ENCODE results near the gene UPK3BL2. TPM values are rescaled to one million over a fixed set of nuclear protein-coding genes. Genes with fewer than 3 reads are reported as not detected.
A peak's percentile ranks its signal among the peaks of the same experiment; 100 is the strongest.
"Not testable (repeated sequence)": the region's sequence is repeated elsewhere in the genome, so short reads cannot be mapped to it uniquely, and the experiment has no call there.

Gene UPK3BL2
- total RNA-seq, 2 experiments from 2014 or later: 115 to 122 TPM

DNA sequence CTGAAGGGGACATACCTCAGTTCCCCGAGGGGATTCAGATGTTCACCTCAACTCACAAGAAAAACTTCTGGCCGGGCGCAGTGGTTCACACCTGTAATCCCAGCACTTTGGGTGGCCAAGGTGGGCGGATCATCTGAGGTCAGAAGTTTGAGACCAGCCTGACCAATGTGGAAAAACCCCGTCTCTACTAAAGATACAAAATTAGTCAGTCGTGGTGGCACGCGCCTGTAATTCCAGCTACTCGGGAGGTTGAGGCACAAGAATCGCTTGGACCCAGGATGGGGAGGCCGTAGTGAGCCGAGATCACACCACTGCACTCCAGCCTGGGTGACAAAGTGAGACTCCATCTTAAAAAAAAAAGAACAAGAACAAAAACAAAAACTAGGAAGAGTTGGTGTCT lies 1.8 kb upstream of the UPK3BL2 start:
- H3K27me3 Mint-ChIP-seq; H3K27ac Mint-ChIP-seq; ATAC-seq (ENCODE audit: poor library complexity); H3K27ac ChIP-seq (ENCODE audit: low read depth in 1 of 2, low read length in 2 of 2); H3K4me3 Mint-ChIP-seq; H3K4me1 Mint-ChIP-seq (ENCODE audit: low read depth); H3K4me3 ChIP-seq (ENCODE audit: low read length); CTCF ChIA-PET; H3K9me3 ChIP-seq (ENCODE audit: control insufficient read depth in 1 of 2, insufficient read depth in 1 of 2, low read length in 2 of 2); H3K4me1 ChIP-seq (ENCODE audit: insufficient read depth, low read length); intact Hi-C loops (cut with DNase I, micrococcal nuclease); H3K36me3 Mint-ChIP-seq (ENCODE audit: low read depth); POLR2A ChIA-PET; H3K27me3 ChIP-seq (ENCODE audit: control insufficient read depth in 1 of 2, insufficient read depth in 2 of 2, low read length in 2 of 2); H3K9me3 Mint-ChIP-seq; H3K36me3 ChIP-seq (ENCODE audit: insufficient read depth, low read length): not testable (repeated sequence)
- peak in 1 of 14 experiments; percentile 29 for DNase-seq

DNA sequence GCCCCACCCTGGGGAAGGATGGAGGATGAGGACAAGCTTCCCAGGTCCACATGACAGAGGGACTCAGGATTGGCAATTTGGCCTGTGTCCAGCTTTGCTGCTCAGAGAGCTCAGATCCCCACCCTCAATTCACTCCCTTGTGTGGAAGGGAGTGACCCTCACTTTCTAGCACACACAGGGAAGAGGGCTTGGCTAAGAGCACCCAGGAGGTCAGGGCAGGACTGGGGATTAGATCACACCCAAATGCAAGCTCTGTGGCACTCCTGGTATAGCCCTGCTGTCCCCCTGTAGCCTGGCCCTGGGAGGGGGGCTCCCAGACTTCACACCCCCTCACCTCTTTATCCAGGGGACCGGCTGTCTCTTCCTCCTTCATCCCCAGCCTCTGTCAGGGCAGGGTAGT lies 876 bp upstream of the UPK3BL2 start:
- H3K9me3 Mint-ChIP-seq; ATAC-seq (ENCODE audit: poor library complexity); H3K27me3 Mint-ChIP-seq; intact Hi-C loops (cut with DNase I, micrococcal nuclease); H3K36me3 ChIP-seq (ENCODE audit: insufficient read depth, low read length); H3K9me3 ChIP-seq (ENCODE audit: control insufficient read depth in 1 of 2, insufficient read depth in 1 of 2, low read length in 2 of 2); H3K27ac Mint-ChIP-seq; H3K4me3 Mint-ChIP-seq; H3K4me1 ChIP-seq (ENCODE audit: insufficient read depth, low read length); H3K4me3 ChIP-seq (ENCODE audit: low read length); H3K27ac ChIP-seq (ENCODE audit: low read depth in 1 of 2, low read length in 2 of 2); CTCF ChIA-PET; H3K27me3 ChIP-seq (ENCODE audit: control insufficient read depth in 1 of 2, insufficient read depth in 2 of 2, low read length in 2 of 2); POLR2A ChIA-PET; DNase-seq; H3K36me3 Mint-ChIP-seq (ENCODE audit: low read depth); H3K4me1 Mint-ChIP-seq (ENCODE audit: low read depth): not testable (repeated sequence)

DNA sequence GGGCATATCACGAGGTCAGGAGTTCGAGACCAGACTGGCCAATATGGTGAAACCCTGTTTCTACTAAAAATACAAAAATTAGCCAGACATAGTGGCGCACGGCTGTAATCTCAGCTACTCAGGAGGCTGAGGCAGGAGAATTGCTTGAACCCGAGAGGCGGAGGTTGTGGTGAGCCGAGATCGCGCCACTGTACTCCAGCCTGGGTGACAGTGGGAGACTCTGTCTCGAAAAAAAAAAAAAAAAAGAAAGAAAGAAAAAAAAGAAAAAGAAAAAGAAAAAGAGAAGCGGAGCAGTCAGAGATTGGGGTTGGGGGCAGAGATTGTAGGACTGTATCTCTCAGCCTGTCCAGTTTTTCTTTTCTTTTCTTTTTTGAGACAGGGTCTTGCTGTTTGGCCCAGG lies 725 bp downstream of the UPK3BL2 start:
- H3K4me3 Mint-ChIP-seq; ATAC-seq (ENCODE audit: poor library complexity); CTCF ChIA-PET; H3K9me3 ChIP-seq (ENCODE audit: control insufficient read depth in 1 of 2, insufficient read depth in 1 of 2, low read length in 2 of 2); H3K4me3 ChIP-seq (ENCODE audit: low read length); H3K4me1 ChIP-seq (ENCODE audit: insufficient read depth, low read length); H3K4me1 Mint-ChIP-seq (ENCODE audit: low read depth); DNase-seq; H3K27ac ChIP-seq (ENCODE audit: low read depth in 1 of 2, low read length in 2 of 2); H3K36me3 ChIP-seq (ENCODE audit: insufficient read depth, low read length); H3K27me3 ChIP-seq (ENCODE audit: control insufficient read depth in 1 of 2, insufficient read depth in 2 of 2, low read length in 2 of 2); H3K27me3 Mint-ChIP-seq; H3K27ac Mint-ChIP-seq; H3K36me3 Mint-ChIP-seq (ENCODE audit: low read depth); intact Hi-C loops (cut with DNase I, micrococcal nuclease); POLR2A ChIA-PET; H3K9me3 Mint-ChIP-seq: not testable (repeated sequence)

DNA sequence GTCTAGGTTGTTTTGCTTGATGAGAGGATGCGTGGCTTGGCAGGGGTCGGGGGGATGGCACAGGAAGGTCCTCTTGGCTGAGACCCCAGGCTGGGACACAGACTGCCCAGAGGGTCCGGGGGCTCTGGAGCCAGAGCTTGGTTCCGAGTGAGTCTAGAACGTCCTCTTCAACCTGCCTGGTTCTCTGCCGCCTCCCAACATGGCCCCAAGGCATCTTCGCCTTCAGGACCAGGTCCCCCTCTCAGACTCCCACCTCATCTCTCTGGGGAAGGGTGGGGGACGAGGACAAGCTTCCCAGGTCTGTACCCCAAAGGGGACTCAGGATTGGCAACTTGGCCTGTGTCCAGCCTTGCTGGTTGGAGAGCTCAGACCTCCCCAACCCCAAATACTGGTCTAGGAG lies 1.4 kb downstream of the UPK3BL2 start:
- H3K27ac ChIP-seq (ENCODE audit: low read depth in 1 of 2, low read length in 2 of 2); H3K9me3 Mint-ChIP-seq; H3K4me1 ChIP-seq (ENCODE audit: insufficient read depth, low read length); H3K4me1 Mint-ChIP-seq (ENCODE audit: low read depth); H3K36me3 ChIP-seq (ENCODE audit: insufficient read depth, low read length); H3K9me3 ChIP-seq (ENCODE audit: control insufficient read depth in 1 of 2, insufficient read depth in 1 of 2, low read length in 2 of 2); H3K4me3 Mint-ChIP-seq; H3K4me3 ChIP-seq (ENCODE audit: low read length); H3K27me3 ChIP-seq (ENCODE audit: control insufficient read depth in 1 of 2, insufficient read depth in 2 of 2, low read length in 2 of 2); intact Hi-C loops (cut with DNase I, micrococcal nuclease); DNase-seq; H3K27ac Mint-ChIP-seq; H3K36me3 Mint-ChIP-seq (ENCODE audit: low read depth); CTCF ChIA-PET; POLR2A ChIA-PET; H3K27me3 Mint-ChIP-seq; ATAC-seq (ENCODE audit: poor library complexity): not testable (repeated sequence)

DNA sequence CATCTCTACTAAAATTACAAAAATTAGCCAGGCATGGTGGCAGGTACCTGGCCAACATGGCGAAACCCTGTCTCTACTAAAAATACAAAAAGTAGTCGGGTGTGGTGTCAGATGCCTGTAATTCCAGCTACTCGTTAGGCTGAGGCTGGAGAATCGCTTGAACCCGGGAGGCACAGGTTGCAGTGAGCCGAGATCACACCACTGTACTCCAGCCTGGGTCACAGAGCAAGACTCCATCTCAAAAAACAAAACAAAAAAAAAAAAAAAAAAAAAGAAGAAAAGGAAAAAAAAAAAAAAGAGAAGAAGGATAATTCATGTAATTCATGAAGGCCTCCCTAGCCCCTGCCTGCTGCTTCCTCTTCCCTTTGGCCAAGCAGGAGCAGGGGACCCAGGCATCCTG lies 2.9 kb downstream of the UPK3BL2 start:
- intact Hi-C loops (cut with DNase I, micrococcal nuclease): not testable (repeated sequence)

DNA sequence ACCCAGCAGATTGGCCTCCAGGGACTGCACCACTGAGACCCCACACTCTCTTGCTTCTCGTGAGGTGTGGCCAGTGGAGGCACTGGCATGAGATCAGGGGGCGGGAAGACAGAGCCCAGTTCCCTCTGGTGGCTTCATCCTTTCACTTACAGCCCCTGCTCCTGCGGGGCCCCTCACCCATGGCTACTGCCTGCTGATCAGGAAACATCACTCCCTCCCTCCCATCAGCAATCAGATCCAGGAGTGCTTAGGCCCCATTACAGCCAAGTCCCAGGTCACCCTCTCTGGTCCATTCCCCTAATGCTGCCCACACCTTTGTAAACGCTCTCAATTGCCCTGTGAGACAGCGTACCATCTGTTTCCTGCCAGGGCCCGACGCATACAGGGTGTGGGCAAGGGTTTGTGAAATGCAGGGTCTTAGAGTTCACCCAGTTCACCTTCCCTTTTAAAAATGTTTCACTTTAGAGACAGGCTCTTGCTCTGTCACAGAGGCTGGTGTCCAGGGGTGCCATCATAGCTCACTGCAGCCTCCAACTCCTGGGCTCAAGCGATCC lies 8.4 kb downstream of the UPK3BL2 start:
- H3K27ac ChIP-seq (ENCODE audit: low read depth in 1 of 2, low read length in 2 of 2); H3K27ac Mint-ChIP-seq; CTCF ChIA-PET; H3K4me3 Mint-ChIP-seq; H3K4me1 ChIP-seq (ENCODE audit: insufficient read depth, low read length); POLR2A ChIA-PET; intact Hi-C loops (cut with DNase I, micrococcal nuclease); H3K36me3 Mint-ChIP-seq (ENCODE audit: low read depth); DNase-seq; H3K9me3 Mint-ChIP-seq; H3K4me1 Mint-ChIP-seq (ENCODE audit: low read depth); H3K9me3 ChIP-seq (ENCODE audit: control insufficient read depth in 1 of 2, insufficient read depth in 1 of 2, low read length in 2 of 2); ATAC-seq (ENCODE audit: poor library complexity); H3K4me3 ChIP-seq (ENCODE audit: low read length); H3K36me3 ChIP-seq (ENCODE audit: insufficient read depth, low read length); H3K27me3 Mint-ChIP-seq; H3K27me3 ChIP-seq (ENCODE audit: control insufficient read depth in 1 of 2, insufficient read depth in 2 of 2, low read length in 2 of 2): not testable (repeated sequence)

More for the DNA sequence above, 2.9 kb downstream of the UPK3BL2 start:
- H3K27ac Mint-ChIP-seq; H3K4me3 ChIP-seq (ENCODE audit: low read length); DNase-seq; H3K27ac ChIP-seq (ENCODE audit: low read depth in 1 of 2, low read length in 2 of 2); H3K9me3 Mint-ChIP-seq; H3K36me3 ChIP-seq (ENCODE audit: insufficient read depth, low read length); H3K27me3 Mint-ChIP-seq; H3K9me3 ChIP-seq (ENCODE audit: control insufficient read depth in 1 of 2, insufficient read depth in 1 of 2, low read length in 2 of 2); H3K4me1 ChIP-seq (ENCODE audit: insufficient read depth, low read length); H3K4me3 Mint-ChIP-seq; ATAC-seq (ENCODE audit: poor library complexity); H3K36me3 Mint-ChIP-seq (ENCODE audit: low read depth); CTCF ChIA-PET; POLR2A ChIA-PET; H3K27me3 ChIP-seq (ENCODE audit: control insufficient read depth in 1 of 2, insufficient read depth in 2 of 2, low read length in 2 of 2); H3K4me1 Mint-ChIP-seq (ENCODE audit: low read depth): not testable (repeated sequence)

DNA sequence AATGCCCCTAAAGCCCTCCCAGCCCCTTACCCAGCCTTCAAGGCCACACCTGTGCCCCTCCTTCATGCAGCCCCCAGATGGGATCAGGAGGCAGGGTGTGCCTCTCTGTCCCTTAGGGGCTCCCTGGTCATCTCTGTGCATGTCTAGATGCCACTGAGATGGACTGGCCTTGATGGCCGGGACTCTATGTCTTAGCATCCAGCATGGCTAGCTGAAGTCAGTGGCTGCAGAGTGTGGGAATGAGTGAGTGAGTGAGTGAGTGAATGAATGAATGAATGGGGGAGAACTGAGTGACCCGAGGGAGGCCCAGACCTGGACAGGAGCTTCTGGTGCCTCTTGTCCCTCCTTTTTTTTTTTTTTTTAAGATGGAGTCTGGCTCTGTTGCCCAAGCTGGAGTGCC lies 11.4 kb downstream of the UPK3BL2 start:
- H3K4me3 Mint-ChIP-seq; H3K36me3 ChIP-seq (ENCODE audit: insufficient read depth, low read length); H3K27me3 Mint-ChIP-seq; H3K36me3 Mint-ChIP-seq (ENCODE audit: low read depth); H3K27ac ChIP-seq (ENCODE audit: low read depth in 1 of 2, low read length in 2 of 2); POLR2A ChIA-PET; ATAC-seq (ENCODE audit: poor library complexity); H3K4me1 ChIP-seq (ENCODE audit: insufficient read depth, low read length); H3K9me3 Mint-ChIP-seq; H3K27me3 ChIP-seq (ENCODE audit: control insufficient read depth in 1 of 2, insufficient read depth in 2 of 2, low read length in 2 of 2); CTCF ChIA-PET; H3K4me1 Mint-ChIP-seq (ENCODE audit: low read depth); H3K4me3 ChIP-seq (ENCODE audit: low read length); intact Hi-C loops (cut with DNase I, micrococcal nuclease); H3K9me3 ChIP-seq (ENCODE audit: control insufficient read depth in 1 of 2, insufficient read depth in 1 of 2, low read length in 2 of 2); H3K27ac Mint-ChIP-seq; DNase-seq: not testable (repeated sequence)
